WERI-Rb-1 (cell line): ENCODE measurements around the gene PKHD1.

ENCODE experiments used
- DNase-seq: peaks from one replicate; pipeline ENCODE4 v3.0.0-alpha.2; 2020
- H3K27ac ChIP-seq: fragments of 250-450 bp; sonication (Bioruptor Pico); 2 replicates; pipeline ENCODE4 v1.5.1; 2020; ENCODE audit warnings: mild to moderate bottlenecking, moderate library complexity
- H3K27me3 ChIP-seq: fragments of 250-450 bp; sonication (Bioruptor Pico); 2 replicates; pipeline ENCODE4 v1.5.1; 2021; ENCODE audit warnings: mild to moderate bottlenecking, low read depth, moderate library complexity; ENCODE audit not compliant: insufficient read depth, severe bottlenecking
- H3K36me3 ChIP-seq: fragments of 250-450 bp; sonication (Bioruptor Pico); 2 replicates; pipeline ENCODE4 v1.5.1; 2020; ENCODE audit warnings: mild to moderate bottlenecking, moderate library complexity
- H3K4me3 ChIP-seq: 2 replicates; pipeline ENCODE4 v1.5.1; 2011; ENCODE audit warnings: low read depth, mild to moderate bottlenecking, control low read depth, low read length
- H3K9me3 ChIP-seq: fragments of 250-450 bp; sonication (Bioruptor Pico); 2 replicates; pipeline ENCODE4 v1.5.1; 2021; ENCODE audit warnings: mild to moderate bottlenecking, moderate library complexity; ENCODE audit not compliant: severe bottlenecking
- TF ChIP-seq, protein P1 (sequence below): IDR thresholded peaks from 2 replicates; pipeline ENCODE4 v1.5.1; 2011; ENCODE audit warnings: low read depth, mild to moderate bottlenecking, control low read depth, inconsistent platforms, low read length

PKHD1 gene

DNA sequence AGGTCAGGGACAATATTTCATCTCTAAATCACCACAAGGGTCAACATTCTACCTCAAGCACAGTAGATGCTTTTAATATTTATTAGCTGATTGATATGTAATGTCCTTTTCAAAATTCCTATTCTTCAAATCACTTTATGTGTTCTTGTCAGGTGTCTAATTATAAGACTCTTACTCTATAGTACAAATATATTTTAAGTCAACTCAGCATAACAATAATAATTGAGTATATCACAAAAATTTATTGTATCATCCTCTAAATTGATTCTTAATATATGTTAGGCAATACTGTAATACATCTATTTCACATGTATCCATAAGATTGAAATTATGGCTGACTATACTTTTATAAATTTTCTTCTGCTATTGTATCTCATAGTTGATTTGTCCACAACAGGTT lies 423.9 kb downstream of the PKHD1 start:
- H3K4me3 ChIP-seq = no peak overlapping the region

DNA sequence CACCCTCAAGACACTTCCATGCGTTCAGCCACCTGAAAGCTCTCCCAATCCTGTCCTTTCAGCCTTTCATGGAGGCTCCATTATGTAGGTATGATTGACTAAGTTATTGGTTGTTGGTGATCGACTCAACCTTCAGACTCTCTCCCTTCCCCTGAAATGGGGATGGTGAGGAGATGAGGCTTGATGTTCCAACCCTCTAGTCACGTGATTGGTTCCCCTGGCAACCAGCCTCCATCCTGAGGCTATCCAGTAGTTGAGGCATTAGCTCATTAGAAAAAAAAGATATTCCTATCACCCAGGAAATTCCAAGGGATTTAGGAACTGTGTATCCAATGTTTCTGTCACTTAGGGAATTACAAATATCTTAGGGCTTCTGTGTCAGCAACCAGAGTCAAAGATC lies 426.6 kb downstream of the PKHD1 start:
- H3K27ac ChIP-seq = no peak overlapping the region
- no peaks in the 10 kb centered on the region for H3K27me3 ChIP-seq
- H3K36me3 ChIP-seq = no peaks in the 10 kb centered on the region
- DNase-seq = no peak
- TF ChIP-seq, protein P1, sequence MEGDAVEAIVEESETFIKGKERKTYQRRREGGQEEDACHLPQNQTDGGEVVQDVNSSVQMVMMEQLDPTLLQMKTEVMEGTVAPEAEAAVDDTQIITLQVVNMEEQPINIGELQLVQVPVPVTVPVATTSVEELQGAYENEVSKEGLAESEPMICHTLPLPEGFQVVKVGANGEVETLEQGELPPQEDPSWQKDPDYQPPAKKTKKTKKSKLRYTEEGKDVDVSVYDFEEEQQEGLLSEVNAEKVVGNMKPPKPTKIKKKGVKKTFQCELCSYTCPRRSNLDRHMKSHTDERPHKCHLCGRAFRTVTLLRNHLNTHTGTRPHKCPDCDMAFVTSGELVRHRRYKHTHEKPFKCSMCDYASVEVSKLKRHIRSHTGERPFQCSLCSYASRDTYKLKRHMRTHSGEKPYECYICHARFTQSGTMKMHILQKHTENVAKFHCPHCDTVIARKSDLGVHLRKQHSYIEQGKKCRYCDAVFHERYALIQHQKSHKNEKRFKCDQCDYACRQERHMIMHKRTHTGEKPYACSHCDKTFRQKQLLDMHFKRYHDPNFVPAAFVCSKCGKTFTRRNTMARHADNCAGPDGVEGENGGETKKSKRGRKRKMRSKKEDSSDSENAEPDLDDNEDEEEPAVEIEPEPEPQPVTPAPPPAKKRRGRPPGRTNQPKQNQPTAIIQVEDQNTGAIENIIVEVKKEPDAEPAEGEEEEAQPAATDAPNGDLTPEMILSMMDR = no peak
- no peaks in the 10 kb centered on the region for H3K9me3 ChIP-seq
- no peak overlapping the region for H3K4me3 ChIP-seq

More for the DNA sequence above, 423.9 kb downstream of the PKHD1 start:
- no peak for DNase-seq
- TF ChIP-seq, protein P1 = no peak
- H3K27ac ChIP-seq = no peak overlapping the region
- H3K36me3 ChIP-seq = no peaks in the 10 kb centered on the region
- no peaks in the 10 kb centered on the region for H3K27me3 ChIP-seq
- no peaks in the 10 kb centered on the region for H3K9me3 ChIP-seq

DNA sequence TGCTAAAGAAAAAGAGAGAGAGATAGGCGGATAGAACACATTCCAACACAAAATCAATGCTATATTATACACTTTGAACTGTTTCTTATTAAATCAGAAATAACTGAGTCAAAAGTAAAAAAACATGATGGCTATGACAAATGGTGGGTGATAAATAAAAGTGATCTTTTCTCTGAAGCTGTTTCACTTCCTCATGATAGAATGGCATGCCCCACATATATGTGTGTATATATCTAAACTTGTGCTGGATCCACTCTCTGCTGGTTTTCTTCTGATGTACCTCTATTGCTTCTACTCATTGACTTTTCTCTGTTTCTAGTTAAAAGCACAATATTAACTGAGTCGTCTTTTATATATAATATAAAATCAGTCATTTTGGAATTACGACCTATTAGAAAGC lies 429.9 kb downstream of the PKHD1 start:
- TF ChIP-seq, protein P1 = no peak
- Histone ChIP-seq H3K9me3 (no peaks in the 10 kb centered on the region), H3K4me3 (no peak overlapping the region), H3K27ac (no peak overlapping the region), H3K36me3 (no peaks in the 10 kb centered on the region), H3K27me3 (no peaks in the 10 kb centered on the region)
- no peak for DNase-seq

DNA sequence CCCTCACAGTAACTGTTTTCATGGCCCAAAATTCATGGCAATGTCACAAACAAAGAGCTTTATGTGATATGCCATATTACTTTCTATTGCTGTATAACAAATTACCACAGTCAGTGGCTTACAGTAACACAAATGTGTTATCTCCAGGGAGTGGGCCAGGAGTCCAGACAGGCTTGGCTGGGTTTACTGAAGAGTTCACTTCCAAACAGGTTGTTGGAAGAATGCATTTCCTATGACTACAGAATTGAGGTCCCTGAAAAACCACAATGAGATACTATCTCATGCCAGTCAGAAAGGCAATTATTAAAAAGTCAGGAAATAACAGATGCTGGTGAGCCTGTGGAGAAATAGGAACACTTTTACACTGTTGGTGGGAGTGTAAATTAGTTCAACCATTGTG lies 431.9 kb downstream of the PKHD1 start:
- no peaks in the 10 kb centered on the region for H3K9me3 ChIP-seq
- no peak overlapping the region for H3K27ac ChIP-seq

DNA sequence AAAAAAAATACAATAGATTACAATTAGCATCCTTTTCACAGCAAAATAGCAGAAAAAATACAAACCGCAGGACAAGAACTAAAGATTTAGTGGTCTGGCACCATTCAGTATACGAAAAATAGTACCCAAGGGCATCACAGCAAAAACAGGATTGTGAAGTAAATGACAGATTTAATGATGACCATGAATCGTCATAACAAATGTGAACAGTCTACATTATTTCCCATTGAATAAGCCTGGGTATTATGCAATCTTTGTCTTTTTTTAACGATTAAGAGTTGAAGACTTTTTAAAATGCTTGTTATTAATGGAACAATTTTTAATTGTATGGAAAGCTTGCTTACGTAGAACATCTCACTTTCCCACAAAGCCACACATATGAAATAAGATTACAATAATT lies 432.8 kb downstream of the PKHD1 start:
- no peaks in the 10 kb centered on the region for H3K27me3 ChIP-seq
- no peaks in the 10 kb centered on the region for H3K36me3 ChIP-seq
- no peak for DNase-seq
- TF ChIP-seq, protein P1 = no peak
- no peak overlapping the region for H3K27ac ChIP-seq
- no peaks in the 10 kb centered on the region for H3K9me3 ChIP-seq
- no peak overlapping the region for H3K4me3 ChIP-seq

More for the DNA sequence above, 431.9 kb downstream of the PKHD1 start:
- H3K27me3 ChIP-seq = no peaks in the 10 kb centered on the region
- H3K36me3 ChIP-seq = no peaks in the 10 kb centered on the region
- TF ChIP-seq, protein P1 = no peak
- no peak for DNase-seq
- H3K4me3 ChIP-seq = no peak overlapping the region

DNA sequence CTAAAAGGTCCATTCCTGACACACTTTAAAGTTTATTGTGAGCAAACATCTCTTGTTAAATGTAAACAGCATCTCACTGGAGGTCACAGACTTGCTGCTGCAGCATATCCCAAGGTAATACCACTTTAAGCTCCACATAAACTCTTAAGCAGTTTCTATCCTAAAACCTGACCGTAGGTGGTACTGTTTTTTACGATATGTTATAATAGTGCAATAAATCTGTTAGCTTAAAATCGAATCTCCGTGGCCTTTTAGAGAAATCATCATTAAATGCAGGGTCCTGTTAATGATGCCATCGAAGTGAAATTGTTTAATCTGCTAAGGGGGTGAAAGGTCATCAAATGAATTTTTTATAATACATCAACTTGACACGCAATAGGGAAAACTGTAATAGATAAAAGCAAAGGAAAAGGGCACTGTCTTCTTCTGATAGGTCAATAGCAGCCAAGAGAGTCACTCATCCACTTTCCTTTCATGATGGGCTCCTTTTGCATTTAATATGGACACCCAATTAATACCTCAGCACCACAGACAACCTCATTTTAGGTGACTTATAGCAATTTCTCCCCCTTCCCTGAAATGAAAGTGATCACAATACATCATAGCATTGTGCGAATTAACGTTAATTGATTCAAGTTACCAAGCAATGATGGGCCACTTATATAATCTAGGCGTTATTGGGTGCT lies 436.1 kb downstream of the PKHD1 start:
- no peaks in the 10 kb centered on the region for H3K36me3 ChIP-seq
- no peak overlapping the region for H3K4me3 ChIP-seq
- DNase-seq = no peak
- no peak overlapping the region for H3K27ac ChIP-seq
- no peaks in the 10 kb centered on the region for H3K9me3 ChIP-seq
- TF ChIP-seq, protein P1 = no peak
- no peaks in the 10 kb centered on the region for H3K27me3 ChIP-seq
